ENCODE results near the gene CD69.

The CD69 gene

GRCh38 chr12:9779209-9779608, 18.5 kb upstream of the CD69 start:
- DNase-seq = no peak

GRCh38 chr12:9776781-9777180, 16.1 kb upstream of the CD69 start:
- DNase-seq = no peak

DNA sequence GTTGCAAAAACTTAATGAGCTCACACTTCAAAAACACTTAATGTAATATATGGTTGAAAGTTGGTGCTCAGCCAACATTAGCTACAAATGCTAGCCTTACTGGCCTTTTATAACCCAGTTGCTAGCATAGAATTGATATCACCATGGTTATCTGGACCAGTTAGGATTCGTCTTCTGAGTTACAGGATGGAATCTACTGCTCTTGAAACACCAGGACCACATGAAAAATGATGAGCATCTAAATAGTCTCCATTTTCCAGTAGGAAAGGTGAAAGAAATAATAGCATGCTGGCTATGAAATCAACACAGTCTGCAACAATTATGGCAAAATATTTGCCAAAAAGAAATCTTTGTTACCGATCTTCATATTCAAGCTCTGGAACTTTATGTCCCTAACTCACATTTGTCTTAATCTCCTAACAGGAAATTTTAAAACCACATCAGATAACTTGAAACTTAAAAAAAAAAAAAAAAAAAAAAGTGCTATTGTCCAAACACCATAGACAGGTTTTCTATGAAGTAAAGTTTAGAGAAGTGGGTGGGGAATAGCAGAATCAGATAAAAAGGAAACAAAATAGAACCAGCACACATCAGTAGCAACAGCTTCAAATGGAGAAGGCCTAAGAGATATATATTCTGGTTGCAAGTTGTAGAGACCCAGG, 12.6 kb upstream of the CD69 start:
- no peak for DNase-seq

GRCh38 chr12:9763025-9763424, 2.3 kb upstream of the CD69 start:
- no peak for DNase-seq

GRCh38 chr12:9762369-9762768, 1.7 kb upstream of the CD69 start:
- DNase-seq = no peak

GRCh38 chr12:9761419-9761781, 699 bp upstream of the CD69 start:
- no peak for DNase-seq

- no peak for DNase-seq
Measured at GRCh38 chr12:9760120-9760519, 581 bp downstream of the CD69 start.

DNA sequence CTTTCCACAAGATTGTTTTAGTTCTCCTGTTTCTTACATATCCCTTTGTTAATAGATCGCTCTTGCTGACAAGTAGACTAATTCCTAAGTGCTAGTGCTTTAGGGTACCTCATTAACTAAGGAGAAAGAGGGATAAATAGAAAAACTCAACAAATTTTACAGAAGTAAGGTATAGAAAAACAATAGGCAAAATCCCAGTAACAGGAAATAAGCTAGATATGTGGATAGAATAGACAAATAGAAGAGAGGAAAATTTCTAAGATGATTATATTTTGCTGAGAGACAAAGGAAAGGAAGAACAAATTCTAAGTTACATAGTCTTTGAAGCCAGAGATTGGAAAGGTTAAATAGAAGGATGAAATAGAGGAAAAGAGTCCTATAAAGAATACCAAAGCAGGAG, 1.0 kb downstream of the CD69 start:
- no peak for DNase-seq

- DNase-seq = no peak
Measured at GRCh38 chr12:9758119-9758518, 2.6 kb downstream of the CD69 start.

DNA sequence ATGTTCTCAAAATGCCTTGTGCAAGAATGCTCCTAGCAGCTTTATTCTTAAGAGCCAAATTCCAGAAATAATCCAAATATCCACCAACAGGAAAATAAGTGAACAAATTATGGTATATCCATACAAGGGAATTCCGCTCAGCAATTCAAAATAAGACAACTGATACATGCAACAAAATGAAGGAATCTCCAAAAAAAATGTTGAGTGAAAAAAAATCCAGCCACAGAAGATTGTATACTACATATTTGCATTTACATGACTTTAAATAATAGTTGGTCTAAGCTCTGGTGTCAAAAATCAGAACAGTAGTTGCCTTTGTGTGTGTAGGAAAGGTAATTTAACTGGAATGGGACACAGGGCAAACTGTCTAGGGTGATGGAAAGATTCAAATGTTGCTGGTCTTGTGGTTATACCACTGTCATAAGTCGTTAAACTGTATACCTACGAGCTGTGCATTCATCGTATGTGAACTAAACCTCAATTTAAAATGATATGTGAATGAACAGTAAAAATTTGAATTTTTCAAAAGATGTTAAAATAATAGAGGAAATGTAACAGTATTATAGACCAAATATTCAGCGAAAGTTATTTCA, 3.2 kb downstream of the CD69 start:
- no peak for DNase-seq

GRCh38 chr12:9756706-9757105, 4.0 kb downstream of the CD69 start:
- DNase-seq = no peak

DNA sequence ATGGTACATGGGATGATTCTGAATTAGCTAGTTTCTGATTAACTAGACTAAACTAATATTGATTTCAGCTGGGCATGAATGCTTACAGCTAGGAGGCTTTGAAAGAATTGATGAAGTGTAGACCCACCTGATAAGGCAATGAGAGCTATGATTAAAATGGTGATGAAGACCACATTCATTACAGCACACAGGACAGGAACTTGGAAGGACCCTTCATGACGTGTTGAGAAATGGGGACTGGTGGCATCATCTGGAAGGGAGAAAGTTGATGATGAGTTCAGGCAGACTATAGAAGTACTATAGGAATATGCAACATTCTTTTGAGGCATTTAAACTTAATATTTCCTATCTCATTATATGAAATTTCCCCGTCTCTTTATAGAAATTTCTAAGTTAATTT, 4.5 kb downstream of the CD69 start:
- no peak for DNase-seq

DNA sequence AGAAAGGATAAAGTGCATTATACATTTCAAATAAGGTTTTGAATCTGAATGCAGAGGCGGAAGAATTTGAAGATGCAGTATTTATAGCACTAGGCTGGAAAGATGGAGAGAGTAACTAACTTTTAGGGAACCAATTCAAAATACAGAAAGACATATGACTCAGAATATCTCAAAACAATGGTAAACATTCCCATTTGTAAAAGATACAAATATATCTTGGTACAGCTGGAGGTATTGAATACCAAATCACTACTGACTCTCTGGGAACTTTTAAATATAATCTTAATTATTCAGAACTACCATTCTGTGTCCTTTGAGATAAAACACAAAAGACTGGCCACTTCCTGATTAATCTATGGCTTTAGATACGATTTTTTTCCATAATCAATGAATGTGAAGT, 5.1 kb downstream of the CD69 start:
- no peak for DNase-seq

DNA sequence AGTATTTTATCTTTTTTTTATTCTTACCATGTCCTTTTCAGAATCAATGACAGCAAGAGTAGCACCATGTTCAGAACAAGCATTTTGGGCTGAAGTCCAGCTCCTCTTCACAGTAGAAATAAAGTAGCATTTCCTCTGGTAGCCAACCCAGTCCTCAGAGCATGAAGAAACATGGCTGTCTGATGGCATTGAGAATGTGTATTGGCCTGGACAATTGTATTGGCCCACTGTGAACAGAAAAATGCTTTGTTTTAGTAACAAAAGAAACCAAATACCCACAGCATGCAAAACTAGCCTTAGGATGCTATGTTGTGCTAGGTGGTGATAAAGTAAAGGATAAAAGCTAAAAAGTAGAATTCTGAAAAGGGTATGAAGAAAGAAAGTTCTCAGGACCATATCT, 5.7 kb downstream of the CD69 start:
- no peak for DNase-seq

- no peak for DNase-seq
Measured at GRCh38 chr12:9754099-9754927, 6.4 kb downstream of the CD69 start.

GRCh38 chr12:9753498-9753897, 7.2 kb downstream of the CD69 start:
- no peak for DNase-seq

- DNase-seq = no peak
Measured at GRCh38 chr12:9753073-9753472, 7.6 kb downstream of the CD69 start.

DNA sequence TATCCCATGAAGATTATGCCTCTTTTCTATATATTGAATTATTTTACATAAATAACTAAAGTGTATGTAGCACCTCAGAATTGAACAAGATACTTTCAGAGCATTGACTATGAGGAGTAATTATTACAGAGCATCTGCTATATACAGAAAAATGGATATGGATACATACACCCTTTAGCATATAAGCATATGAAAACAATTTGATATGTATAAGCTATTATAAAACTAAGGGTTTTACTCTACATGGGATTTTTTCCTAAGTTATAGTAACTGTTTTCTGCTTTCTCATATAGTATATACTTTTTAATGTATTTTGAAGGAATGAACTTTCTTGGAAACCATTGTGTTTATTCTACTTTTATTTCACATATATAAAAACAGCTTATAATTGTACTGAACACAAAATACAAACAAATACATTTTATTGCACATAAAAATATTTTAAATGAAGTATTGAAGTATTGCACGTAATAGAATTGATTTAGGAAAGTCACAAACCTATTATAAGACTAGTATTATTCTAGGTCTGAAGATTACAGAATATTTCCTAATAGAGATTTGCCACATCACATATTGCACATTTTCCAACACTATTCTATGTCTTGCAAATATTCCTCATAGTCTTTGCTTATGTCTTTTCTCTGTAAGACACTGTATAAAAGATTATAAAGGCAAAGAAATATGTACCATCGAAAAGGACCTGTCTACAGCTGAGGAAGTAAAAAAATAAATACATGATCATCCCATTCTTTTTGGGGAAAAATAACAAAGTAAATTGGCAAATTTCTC, 8.4 kb downstream of the CD69 start:
- no peak for DNase-seq

- DNase-seq = peak; percentile 70
Measured at GRCh38 chr12:9751204-9752144, 9.2 kb downstream of the CD69 start.

DNA sequence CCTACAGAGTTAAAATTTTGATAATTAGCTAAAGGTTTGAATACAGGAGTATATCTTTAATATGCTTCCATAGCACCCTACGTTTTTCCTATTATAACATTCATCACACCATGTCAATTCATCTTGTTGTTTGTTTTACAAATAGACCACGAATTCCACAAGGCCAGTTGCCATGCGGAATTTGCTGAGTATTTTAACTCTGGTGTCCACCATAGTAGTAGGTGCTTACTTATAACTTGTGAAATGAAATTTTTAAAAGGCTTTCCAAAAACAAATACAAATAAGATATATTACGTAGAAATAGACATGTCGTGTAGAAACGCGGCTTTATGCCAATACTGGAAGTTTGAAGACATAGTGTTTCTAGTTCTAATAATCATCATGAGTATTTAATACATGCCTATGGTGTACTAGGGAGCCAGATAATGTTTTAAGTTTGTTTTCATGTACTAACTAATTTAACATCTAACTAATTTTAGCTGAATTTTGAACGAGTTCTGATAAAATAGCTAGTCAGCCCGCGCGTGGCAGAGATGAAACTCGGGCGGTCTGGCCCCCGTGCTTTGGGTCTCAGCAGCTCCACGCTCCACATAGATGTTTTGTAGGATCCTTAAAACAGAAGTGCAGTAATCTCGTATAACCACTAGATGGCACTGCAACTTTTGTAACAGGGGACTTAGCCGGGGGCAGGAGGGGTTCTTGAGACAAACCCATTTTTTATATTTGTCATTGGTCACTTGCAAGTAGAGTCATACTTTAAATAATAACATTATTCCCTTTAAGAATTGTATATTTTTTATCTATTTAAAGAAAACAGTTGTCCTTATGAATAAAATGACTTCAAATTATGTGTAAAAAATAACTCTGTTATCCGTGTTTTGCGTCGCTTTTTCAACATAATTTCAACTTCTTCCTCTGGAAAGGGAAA, 10.2 kb downstream of the CD69 start:
- DNase-seq = peak; percentile 67

DNA sequence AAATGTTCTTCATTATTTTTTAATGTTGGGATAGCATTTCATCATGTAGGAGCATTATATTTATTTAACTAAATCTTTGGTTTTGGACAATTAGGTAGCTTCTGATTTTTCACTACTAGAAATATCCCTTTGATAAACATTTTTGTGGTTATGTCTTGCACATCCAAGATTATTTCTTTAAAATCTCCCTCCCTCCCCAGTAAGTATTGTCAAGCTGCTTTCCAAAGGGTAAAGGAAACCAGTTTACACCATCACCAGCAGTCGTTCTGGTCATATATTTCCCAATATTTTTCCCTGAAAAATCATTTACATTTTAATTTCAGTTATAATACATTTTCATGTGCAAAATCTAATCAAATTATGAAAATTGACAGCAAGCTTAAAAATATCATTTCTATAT, 11.1 kb downstream of the CD69 start:
- DNase-seq = no peak

Measured in stimulated activated CD8-positive, alpha-beta memory T cell treated with anti-CD3 and anti-CD28 coated beads, Interleukin-4, amount 100 ng/mL, for 48 hours (primary cell).